HG03135 (cell line): ENCODE measurements around the gene OR10A7.
"Not testable (repeated sequence)": the region's sequence is repeated elsewhere in the genome, so short reads cannot be mapped to it uniquely, and the experiment has no call there.

Experiments used
- ATAC-seq: cut with Tn5 transposase; IDR thresholded peaks from one replicate; pipeline ENCODE4 v1.9.1; 2021; ENCODE audit warnings: mild to moderate bottlenecking, moderate library complexity; ENCODE audit not compliant: unreplicated experiment

Gene OR10A7

GRCh38 chr12:55220725-55221124 lies at the start of gene OR10A7:
OR10A7 (plus strand) TSS chr12:55221025; CDS start chr12:55221025, 0 bp downstream.
- ATAC-seq, result no peak

- ATAC-seq, result no peak
These were observed 49.4 kb upstream of the OR10A7 start for GRCh38 chr12:55171445-55171844.

- not testable (repeated sequence) for ATAC-seq
These were observed 49.0 kb upstream of the OR10A7 start for GRCh38 chr12:55171846-55172245.

GRCh38 chr12:55172686-55173085 lies 48.1 kb upstream of the OR10A7 start:
- ATAC-seq, result no peak

GRCh38 chr12:55173456-55173855 lies 47.4 kb upstream of the OR10A7 start:
- no peak for ATAC-seq

DNA sequence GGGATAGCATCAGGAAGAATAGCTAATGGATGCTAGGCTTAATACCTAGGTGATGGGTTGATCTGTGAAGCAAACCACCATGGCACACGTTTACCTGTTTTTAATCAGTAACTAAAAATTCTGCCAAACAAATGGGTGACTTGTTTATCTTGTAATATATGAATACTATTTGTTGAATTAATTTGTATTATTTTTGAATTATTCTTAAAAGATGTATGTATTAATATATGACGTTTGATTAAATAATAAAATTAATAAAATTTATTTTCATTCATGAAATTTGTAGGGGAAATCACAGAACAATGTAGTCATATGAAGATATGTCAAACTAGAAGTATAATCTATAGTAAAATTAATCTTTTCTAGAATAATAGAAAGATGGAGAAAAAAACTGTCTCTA lies 32.3 kb upstream of the OR10A7 start:
- no peak for ATAC-seq

- no peak for ATAC-seq
These were observed 31.8 kb upstream of the OR10A7 start for GRCh38 chr12:55188974-55189556.

DNA sequence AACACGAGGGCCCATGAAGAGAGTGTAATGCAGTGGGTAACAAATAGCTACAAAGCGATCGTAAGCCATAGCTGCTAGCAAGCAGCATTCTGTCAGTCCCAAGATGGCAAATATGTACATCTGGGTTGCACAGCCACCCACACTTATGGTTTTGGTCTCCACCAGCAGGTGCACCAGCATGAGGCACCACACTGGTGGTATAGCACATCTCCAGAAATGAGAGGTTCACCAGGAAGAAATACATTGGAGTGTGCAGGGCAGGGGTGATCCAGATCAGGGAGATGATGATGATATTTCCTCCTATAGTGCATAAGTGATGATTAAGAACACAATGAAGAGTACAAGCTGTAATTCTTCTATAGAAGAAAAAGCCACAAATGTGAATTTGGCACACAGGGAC lies 26.4 kb upstream of the OR10A7 start:
- ATAC-seq, result no peak

DNA sequence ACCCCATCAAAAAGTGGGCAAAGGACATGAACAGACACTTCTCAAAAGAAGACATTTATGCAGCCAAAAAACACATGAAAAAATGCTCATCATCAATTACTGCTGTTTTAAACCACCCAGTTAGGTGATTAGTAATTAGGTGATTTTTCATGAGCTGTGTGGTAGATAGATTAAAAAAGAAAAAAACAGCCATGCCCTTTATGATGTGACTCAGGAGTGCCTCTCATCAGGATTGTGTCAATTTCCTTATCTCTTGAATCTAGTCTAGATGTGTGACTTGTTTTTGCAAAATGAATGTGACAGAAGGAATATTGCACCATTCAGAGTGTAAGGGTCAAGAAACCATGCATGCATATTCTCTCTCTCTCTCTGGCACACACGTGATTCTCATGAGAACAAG lies 5.7 kb downstream of the OR10A7 start:
- no peak for ATAC-seq

DNA sequence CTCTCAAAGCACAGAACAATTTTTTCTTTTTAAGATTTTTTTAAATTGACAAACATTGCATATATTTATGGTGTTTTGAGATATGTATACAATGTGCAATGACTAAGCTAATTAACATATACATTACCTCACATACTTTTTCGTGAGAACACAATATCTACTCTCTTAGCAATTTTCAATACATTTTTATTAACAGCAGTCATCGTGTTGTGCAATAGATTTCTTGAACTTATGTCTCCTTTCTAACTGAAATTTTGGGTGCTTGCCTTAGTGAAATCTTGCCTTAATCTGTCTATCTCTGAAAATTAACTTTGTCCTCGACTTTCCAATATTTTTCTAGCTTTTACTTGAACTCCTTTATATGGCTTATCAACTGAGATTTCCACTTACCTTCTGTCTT lies 6.8 kb downstream of the OR10A7 start:
- ATAC-seq, result no peak

GRCh38 chr12:55244309-55244708 lies 23.5 kb downstream of the OR10A7 start, which contains the start of gene OR6C74:
OR6C74 (plus strand) TSS chr12:55244609; CDS start chr12:55247288, 2,679 bp downstream.
- ATAC-seq, result no peak

DNA sequence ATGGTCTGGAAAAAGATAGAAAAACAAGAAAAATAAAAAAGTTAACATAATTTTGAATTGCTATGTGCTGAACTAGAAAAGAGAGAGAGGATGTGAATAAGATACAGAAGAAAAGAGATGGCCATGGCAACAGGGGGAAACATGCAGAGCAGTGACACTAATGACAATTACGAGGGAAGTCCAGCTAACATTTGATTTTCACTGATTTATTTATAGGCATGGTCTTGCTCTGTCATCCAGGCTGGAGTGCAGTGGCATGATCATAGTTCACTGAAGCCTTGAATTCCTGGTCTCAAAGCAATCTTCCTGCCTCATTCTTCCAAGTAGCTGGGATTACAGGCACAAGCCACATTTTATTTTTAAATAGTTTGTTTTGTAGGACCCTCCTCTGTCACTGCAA lies 25.3 kb downstream of the OR10A7 start:
- ATAC-seq, result no peak

DNA sequence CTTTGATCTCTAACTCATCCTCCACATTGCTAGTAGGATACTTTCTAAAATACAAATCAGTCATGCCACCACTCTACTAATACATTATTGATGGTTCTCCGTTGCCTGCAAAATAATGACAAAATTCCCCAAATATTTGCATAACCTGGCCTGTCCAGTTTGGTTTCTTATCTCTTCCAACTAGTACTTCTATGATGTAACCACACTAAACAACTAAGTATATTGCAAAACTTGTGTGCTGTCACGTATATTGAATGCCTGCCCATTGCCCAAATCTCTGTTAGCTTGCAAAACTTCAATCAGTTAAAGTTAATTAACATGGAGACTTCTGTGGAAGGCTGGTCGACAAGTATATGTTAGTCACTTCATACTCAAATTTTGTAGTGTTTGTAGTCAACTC lies 30.1 kb downstream of the OR10A7 start:
- ATAC-seq, result no peak

DNA sequence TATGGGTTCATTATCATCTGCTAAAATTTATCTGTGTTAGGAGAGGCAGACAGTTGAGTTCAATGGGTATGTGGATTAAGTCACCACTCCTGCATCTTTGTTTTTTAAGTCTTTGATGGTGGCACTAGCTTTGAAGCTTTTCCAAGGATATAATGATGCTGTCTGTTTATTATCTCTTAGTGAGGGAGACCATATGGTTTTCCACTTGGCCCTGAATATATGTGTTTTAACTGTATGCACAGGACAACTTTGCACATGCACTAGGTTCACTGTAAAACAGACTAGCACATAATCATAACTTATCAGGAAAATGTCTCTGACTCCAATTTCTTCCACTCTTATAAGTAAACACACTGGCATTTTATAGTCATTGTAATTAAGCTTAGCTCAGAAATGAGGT lies 32.5 kb downstream of the OR10A7 start:
- no peak for ATAC-seq

- ATAC-seq, result no peak
These were observed 36.0 kb downstream of the OR10A7 start for GRCh38 chr12:55256831-55257230.

DNA sequence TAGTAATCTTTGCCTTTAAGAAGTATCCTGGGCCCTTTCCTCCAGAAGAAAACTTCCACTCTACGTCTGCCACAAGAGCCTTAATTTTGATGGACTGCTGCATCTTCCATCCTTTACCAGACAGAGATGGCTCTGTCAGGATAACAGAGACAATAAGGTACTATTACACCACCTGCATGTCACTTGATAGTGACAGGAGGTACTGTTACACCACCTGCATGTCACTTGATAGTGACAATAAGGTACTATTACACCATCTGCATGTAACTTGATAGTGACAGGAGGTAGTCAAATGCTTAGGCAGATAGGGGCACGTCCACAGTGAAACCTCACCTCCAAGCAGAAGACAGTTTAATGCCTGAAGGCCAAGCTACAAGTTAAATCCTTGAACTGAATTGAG lies 37.5 kb downstream of the OR10A7 start:
- ATAC-seq, result no peak
